ENCODE measurements around the gene SLC22A14. TPM values are rescaled to one million over a fixed set of nuclear protein-coding genes. Genes with fewer than 3 reads are reported as not detected.

Gene SLC22A14
- total RNA-seq, 1 experiment from 2014 or later = not detected

- Histone ChIP-seq H3T11ph (ENCODE audit: low read length) (no peak overlapping the region), H2AK5ac (ENCODE audit: insufficient read length, low read length) (no peak overlapping the region), H3K18ac (ENCODE audit: insufficient read length, low read depth, low read length) (no peak overlapping the region), H3K9me3 (ENCODE audit: control insufficient read depth, low read depth, low read length) (no peaks in the 10 kb centered on the region), H4K8ac (replicated peaks; ENCODE audit: insufficient read length, low read depth, low read length) (no peak overlapping the region), H2BK5ac (ENCODE audit: insufficient read length, low read length) (no peak overlapping the region), H2AFZ (ENCODE audit: low read length) (no peak overlapping the region), H3K27ac (ENCODE audit: insufficient read length, low read depth, low read length) (no peak overlapping the region), H3K9ac (ENCODE audit: extremely low read depth, insufficient read length, low read length) (no peak overlapping the region), H3K14ac (ENCODE audit: insufficient read depth, low read length) (no peak overlapping the region), H2BK12ac (ENCODE audit: insufficient read length, low read depth, low read length) (no peak overlapping the region), H3K23ac (ENCODE audit: insufficient read length, low read depth, low read length) (no peak overlapping the region), H3K79me2 (ENCODE audit: insufficient read depth, low read length) (no peaks in the 10 kb centered on the region), H3K4me2 (ENCODE audit: insufficient read depth, insufficient read length, low read length) (no peak overlapping the region), H4K20me1 (ENCODE audit: control insufficient read depth, insufficient read depth, insufficient read length) (no peaks in the 10 kb centered on the region), H4K91ac (ENCODE audit: insufficient read length, low read depth, low read length) (no peak overlapping the region), H3K56ac (ENCODE audit: insufficient read length, low read depth, low read length) (no peak overlapping the region), H3K4me1 (ENCODE audit: insufficient read depth, low read length) (no peaks in the 10 kb centered on the region), H3K27me3 (ENCODE audit: insufficient read depth, low read length) (no peaks in the 10 kb centered on the region), H2BK120ac (ENCODE audit: low read depth, low read length, poor library complexity, severe bottlenecking) (no peak overlapping the region), H2BK15ac (ENCODE audit: low read depth, low read length) (no peak overlapping the region), H3K23me2 (ENCODE audit: insufficient read length, low read depth, low read length, poor library complexity, severe bottlenecking) (no peaks in the 10 kb centered on the region), H3K4ac (ENCODE audit: low read depth, low read length) (no peak overlapping the region), H4K5ac (ENCODE audit: insufficient read length, low read depth, low read length) (no peak overlapping the region), H2BK20ac (ENCODE audit: low read depth, low read length, poor library complexity, severe bottlenecking) (no peak overlapping the region), H3K79me1 (ENCODE audit: insufficient read depth, low read depth, low read length, poor library complexity, severe bottlenecking) (no peaks in the 10 kb centered on the region)
- no peak for DNase-seq
- Mint-ChIP-seq H3K36me3 (ENCODE audit: insufficient read depth in 1 of 3, low read depth in 3 of 3) (no peaks in the 10 kb centered on the region; a peak in 1 of 7 replicates), H3K9me3 (peaks cover 2 to 7% of the 10 kb centered on the region in 2 experiments; a peak in 4 of 5 replicates), H3K27me3 (ENCODE audit: low read depth) (peaks cover 4% of the 10 kb centered on the region; the same call in 1 of the 2 replicates), H3K4me3 (no peak overlapping the region), H3K27ac (no peak overlapping the region; a peak in 1 of 7 replicates), H3K4me1 (no peaks in the 10 kb centered on the region)
- no CpG with 5 or more reads among the region's 2 CpGs for WGBS (ENCODE audit: extremely low coverage, insufficient read length, low lambda C conversion rate)
- TF ChIP-seq CTCF (conservative IDR thresholded peaks at IDR 0.05) = no peak
These were observed 43.2 kb downstream of the SLC22A14 start for GRCh38 chr3:38325256-38325655.

All from H9 (cell line).